GM18505 (cell line): ENCODE data around the gene ERC1.

ENCODE experiments used
- ATAC-seq: cut with Tn5 transposase; IDR thresholded peaks from one replicate; pipeline ENCODE4 v1.9.1; 2021; ENCODE audit not compliant: unreplicated experiment
- POLR2A ChIP-seq: IDR thresholded peaks from 4 replicates; pipeline ENCODE4 v1.6.1; 2011; ENCODE audit warnings: borderline replicate concordance; ENCODE audit not compliant: insufficient read depth, insufficient read length; ENCODE audit errors: extremely low read depth

The ERC1 gene

DNA sequence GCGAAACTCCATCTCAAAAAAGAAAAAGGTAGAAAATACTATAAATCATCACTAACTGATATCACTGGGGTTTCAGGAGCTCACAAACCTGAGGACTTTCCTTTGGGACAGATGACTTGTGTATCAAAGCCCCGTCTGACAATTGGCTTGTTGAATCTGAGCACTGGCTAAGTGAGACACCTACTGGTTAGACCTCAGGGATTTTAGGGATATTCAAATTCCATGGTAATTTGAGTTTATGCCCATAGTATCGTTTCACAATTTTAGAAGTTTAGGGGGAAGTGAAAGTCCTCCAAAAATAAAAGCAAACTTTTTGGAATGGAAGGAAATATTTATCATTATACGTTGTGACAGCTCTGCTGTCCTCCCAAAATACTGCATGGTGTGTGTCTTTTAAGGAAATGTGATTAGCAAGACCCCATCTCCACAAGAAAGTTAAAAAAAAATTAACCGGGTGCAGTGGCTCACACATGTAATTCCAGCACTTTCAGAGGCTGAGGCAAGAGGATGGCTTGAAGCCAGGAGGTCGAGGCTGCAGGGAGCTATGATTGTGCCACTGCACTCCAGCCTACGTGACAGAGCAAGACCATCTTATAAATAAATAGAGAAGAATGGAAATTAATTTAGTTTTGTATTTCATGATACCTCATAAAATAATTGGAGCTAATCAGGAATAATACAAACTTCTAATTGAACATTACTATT is 554.1 kb downstream of the ERC1 start:
- ATAC-seq, result no peak
- no peak for TF ChIP-seq POLR2A
